SKM-1 (cell line): ENCODE results near the gene RBFOX2.

ENCODE experiments used
- DNase-seq: peaks from one replicate; lab custom pipeline; 2025; ENCODE audit not compliant: unreplicated experiment; lab: John Stamatoyannopoulos, UW

The RBFOX2 gene

DNA sequence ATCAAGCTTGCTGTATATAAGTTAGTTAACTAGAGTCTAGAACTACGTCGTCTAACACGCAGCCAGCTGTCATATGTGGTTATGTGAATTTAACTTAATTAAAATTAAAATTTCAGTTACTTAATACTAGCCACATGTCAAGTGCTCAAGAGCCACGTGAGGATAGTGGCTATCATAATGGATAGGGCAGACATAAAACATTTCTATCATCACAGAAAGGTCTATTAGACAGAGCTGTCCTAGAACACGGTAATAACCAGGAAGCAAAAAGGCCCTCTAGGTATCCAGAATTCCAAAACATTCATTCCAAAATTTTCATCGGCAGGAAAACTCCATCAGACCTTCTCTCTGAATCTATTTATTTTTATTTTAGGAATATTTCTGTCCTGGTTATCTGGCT, 123.9 kb downstream of the RBFOX2 start:
- no peak for DNase-seq

DNA sequence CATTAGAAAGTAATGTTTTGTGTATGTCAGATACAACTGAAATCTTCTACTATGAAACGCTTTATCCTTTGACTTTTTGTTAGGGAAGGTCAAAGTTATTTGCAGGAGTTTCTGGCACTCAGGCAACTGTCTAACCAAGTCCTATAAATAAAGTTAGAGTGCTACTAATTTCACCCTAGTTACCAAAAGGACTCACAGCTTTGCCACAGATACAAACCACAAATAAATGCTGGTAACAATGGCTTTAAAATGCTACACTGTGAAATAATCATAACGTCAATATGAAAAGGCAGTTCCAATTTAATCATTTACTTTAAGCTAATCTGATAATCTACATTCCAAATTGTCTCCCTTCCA, 124.3 kb downstream of the RBFOX2 start:
- DNase-seq = no peak

DNA sequence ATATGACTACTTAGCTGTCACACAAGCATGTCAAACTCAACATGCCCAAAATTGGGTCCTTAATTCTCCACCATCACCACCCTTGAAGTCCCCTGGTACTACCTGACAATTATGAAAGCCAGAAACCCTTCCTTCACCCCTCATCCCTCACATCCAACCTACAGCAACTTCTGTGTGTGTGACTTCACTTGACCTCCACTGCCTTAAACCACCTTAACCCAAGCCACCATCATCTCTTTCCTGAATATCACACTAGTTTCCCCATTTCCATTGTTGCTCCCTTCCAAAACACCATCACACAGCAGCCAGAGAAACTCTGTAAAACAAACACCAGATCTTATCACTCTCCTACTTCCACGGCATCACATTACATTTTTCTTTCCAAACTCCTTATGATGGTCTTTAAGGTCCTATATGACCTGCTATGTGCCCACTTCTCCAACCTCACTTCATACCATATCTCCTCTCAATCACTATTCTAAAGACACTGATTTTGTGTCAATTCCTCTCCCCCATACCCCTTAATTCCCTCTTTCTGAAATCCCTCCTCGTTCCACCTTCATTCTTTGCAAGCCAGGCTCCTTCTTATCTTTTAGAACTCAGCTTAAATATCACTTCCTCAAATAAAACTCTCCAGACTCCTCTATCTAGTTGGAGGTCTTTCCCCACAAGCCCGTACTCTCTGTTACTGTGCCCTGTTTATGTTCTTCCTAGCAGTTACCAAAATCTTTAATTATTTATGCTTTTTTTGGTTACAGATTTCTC, 124.9 kb downstream of the RBFOX2 start:
- DNase-seq = no peak

DNA sequence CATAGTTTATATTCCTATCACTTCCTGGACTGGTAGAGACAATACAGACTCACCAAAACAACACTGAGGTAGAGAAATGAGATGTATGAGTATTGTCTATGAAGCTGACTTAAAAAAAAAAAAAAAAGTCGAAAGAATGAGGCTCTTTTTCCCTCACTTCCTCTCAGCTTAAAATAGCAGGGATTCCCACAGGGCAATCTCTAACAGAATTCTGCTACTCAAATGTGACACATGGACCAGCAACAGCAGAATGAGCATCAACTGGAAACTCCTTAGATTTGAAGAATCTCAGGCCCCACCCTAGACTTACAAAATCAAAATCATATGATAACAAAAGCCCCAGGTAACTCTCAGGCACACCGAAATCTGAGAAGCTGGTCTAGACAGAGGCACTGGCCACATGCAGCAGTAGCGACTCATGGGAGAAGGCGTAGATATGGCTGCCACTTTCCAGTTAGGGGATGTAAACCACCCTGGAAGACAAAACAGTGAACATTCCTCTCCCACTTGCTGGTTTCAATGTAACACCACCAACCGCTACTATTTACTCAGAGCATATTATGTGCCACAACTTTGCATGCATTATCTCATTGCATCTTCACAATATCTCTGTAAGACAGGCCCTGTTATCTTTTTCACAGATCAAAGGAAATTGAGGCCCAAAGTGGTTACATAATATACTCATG, 128.0 kb downstream of the RBFOX2 start:
- no peak for DNase-seq

DNA sequence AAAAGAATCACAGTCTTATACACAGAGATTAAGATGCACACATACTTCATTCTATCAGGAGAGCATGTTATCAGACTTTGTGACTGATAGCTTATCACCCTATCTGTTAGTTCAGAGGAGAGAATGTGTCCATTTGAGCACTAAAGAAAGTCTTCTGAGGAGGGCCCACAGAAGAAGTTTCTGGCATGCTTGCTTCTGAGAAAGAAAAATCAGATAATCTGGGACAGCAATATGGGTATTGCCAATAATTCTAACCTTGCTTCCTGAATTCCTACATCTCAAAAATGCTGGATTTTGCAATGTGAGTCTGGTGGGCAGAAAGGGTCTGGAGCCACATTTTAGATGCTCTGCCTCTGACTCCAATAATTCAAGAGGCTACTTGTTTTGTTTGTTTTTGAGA, 128.9 kb downstream of the RBFOX2 start:
- DNase-seq = no peak

DNA sequence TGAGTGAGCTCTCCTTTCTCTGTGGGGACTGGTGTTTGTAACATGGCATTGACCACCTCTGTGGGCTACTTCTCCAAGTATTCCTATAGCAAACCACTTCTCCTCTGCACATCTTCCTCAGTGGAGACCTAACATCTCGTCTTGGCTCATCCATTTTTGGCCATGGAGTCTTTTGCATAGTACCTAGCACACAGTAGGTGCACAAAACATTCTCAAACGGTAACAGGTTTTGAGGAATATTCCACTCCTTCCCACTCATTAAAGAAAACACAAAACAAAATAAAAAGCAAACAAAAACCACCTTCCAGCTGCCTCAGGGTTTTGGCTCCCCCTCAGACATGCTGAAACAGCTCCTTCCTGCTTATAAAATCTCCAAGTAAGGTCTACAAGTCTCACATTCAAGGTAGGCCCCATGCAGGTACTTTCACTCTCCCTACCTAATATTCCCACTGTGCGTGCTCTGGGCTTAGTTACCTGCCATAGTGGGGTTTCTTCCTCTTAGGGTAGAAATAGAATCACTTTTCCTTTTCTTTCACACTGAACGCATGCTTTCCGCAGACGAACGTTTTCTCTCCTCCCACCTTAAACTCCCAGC, 132.4 kb downstream of the RBFOX2 start:
- DNase-seq = no peak

DNA sequence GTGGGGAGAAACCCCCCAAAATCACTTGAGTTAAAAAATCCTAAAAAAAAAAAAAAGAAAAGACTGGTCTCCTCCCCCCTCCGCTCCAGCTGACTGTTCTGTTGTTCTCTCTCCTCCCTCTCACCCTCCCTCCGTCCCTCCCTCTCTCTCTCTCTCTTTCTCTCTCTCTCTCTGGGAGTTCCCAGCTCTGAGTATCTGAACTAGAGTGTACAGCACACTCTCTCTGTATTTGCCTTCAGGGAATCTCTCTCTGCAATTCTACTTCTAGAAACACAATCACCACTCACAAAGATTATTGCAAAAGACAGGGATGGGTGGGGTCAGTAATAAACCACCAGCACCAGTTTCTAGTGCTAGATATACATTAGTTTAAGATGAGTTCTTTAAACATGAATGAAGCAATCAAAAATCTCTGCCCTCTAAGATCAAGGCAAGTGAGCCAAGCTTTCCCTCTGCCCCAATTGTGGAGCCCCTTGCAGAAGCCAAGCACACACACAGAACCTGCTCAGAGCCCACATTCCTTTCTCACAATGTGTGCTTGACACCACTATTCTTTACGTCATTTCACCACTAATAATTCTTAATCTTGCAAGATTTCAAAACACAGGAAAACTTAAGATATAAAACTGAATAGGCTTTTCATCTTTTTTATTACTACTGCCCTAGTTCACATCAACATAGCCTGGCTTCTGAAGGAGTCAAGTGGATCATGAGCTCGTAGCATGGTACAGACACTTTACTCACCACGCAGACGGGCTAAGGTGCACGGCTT, 133.5 kb downstream of the RBFOX2 start:
- DNase-seq = no peak

DNA sequence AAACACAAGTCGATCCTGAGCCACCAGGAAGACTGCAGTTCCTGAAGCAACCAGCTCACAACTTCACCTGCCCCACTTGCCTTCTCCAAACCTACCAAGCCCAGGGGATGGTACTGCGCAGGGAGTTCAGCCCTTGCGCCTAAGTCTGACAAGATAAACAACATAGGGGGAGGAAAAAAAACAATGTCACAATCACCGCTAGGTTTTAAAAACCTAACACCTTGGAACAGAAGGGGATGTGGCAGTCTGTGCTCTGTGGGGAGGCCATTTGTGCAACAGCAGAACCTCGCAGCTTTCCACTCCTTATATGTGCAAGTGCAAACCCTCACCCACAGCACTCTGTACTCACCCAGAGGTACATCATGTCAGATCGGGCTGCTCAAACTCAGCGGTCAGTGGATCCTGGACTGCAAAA, 134.2 kb downstream of the RBFOX2 start:
- DNase-seq = no peak

DNA sequence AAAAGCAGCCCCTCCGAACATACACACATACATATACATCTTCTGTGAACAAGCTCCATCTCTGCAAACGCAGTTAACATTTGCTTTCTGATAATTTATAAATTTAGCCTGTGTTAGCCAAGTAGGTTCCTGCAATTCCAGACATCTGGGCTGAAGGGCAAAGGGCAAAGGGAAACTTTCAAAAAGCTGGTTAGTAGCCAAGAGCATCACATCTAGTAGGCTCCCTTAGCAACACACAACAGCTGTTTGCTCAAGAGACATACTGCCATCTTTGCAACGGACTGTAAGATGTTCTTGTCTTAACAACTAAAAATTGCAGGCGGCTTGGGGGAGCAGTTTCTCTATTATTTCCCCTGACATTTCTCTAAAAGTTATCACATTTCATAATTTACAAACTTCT, 134.9 kb downstream of the RBFOX2 start:
- DNase-seq = no peak

DNA sequence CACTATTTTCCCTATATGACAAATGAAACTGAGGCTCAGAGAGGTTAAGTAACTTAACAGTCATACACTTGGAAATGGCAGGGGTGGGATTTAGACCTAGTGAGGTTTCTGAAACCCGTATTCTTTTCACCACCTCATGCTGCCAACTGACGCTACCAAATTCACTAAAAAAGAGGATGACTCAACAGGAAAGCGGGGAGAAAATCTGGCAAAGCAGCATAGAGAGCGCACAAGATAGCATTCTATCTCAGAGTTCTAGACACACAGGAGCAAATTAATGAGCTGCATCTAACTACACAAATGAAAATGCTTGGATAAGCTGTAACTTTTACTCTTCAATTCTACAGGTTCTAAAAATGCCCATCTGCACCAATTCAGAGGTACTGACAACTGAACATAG, 136.4 kb downstream of the RBFOX2 start:
- DNase-seq = no peak

DNA sequence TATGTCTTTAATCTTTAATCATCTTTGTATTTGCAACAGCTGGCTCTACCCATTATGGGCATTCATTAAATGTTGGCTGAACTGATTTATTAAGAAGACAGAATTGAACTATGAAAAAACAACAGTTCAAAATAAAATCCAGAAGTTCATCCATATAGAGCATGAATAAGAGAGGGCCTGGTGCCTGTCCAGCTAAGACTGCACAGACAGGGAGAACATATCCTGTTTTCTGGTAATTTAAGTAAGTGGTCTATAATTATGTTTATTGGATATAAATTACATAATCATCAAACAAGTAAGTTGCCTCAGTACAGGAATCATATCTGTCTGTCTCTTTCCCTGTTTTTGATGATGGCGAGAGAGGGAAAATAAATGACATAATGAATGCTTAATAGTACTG, 137.2 kb downstream of the RBFOX2 start:
- DNase-seq = no peak

DNA sequence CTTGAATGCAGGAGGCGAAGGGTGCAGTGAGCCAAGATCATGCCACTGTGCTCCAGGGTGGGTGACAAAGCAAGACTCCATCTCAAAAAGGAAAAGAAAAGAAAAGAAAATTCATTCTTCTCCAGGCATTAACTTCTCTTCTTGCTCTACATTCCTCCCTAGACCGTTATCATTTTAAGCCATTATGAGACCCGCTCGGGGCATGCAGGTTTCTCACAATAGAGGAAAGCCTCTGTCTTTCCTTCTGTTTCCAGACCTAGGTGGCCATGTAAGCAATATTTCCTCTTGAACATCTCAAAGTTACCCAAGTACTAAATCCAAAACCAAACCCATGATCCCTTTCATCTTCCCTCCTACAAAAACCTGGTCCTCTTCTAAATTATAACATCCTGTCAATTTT, 139.6 kb downstream of the RBFOX2 start:
- DNase-seq = no peak

DNA sequence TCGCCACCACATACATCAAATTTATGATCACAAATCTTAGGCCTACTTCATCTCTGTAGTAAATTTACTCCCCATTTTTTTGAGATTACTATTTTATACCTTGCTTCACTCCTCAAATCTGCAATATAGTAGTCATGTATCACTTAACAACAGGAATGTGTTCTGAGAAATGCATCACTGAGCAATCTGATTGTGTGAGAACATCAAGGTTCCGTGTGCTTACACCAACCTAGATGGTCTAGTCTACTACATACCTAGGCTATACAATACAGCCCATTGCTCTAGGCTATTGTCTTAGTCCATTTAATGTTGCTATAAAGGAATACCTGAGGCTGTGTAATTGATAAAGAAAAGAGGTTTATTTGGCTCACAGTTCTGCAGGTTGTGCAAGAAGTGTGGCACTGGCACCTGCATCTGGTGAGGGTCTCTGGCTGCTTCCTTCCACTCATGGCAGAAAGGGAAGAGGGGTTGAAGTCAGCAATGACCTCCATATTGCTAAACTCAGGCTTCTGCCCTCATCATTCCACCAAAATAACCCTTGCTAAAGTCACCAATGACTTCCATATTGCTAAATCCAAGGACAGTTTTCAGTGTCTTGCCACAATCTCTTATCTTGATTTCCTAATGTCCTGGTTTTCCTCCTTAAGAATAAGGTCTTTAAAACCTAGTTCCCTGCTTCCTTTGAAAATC, 140.3 kb downstream of the RBFOX2 start:
- DNase-seq = no peak

DNA sequence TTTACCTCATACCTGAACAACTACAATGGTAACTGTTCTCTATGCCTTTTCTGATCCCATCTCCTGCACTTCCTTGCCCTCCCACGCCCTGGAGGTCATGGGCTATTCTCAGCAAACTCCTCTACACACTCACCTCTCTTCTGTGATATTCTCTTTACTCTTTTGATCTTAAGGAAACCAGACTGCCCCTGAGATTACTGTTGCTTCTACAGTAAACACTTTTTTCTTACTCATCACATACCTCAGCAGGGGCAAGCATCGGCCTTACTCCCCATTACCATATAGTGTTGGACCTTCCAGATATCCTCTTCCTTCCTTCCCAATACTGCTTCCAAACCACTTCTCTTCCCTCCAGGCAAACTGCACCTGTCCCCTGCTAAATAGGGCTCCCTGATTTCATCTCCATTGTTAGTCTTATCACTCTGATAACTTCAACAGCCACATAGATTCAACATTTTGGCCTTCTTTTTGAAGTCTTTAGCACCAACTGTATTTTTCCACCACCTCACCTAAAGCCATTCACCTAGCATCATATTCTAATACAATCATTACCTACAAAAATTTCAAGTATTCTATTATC, 141.2 kb downstream of the RBFOX2 start:
- no peak for DNase-seq

DNA sequence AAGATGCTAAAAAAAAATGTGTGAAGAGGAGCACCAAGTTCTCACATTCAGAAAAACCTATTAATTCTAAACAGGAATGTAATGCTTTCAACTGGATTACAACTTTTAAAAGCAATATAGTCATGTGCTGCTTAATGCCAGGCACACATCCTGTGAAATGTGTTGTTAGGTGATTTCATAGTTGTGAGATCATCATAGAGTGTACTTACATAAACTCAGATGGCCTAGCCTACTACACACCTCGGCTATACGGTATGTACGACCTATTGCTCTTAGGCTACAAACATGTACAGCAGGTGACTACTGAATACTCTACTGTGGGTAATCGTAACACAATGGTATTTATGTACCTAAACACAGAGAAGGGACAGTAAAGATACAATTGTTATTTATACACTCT, 142.3 kb downstream of the RBFOX2 start:
- no peak for DNase-seq

DNA sequence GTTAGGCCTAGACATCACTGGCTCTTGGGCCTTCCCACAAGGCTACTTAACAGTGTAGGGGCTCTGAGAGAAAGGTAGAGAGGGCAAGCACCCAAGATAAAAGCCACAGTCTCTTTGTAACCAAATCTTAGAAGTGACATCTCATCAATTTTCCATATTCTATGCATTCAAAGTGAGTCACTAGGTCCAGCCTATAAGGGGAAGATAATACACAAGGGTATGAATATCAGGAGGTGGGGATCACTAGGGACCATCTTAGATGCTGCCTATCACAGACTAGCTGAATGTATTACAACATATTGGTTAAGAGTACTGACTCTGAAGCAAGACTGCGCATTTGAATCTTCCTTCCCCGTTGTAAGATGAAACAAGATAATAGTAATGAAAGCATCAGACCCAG, 144.1 kb downstream of the RBFOX2 start:
- DNase-seq = no peak

DNA sequence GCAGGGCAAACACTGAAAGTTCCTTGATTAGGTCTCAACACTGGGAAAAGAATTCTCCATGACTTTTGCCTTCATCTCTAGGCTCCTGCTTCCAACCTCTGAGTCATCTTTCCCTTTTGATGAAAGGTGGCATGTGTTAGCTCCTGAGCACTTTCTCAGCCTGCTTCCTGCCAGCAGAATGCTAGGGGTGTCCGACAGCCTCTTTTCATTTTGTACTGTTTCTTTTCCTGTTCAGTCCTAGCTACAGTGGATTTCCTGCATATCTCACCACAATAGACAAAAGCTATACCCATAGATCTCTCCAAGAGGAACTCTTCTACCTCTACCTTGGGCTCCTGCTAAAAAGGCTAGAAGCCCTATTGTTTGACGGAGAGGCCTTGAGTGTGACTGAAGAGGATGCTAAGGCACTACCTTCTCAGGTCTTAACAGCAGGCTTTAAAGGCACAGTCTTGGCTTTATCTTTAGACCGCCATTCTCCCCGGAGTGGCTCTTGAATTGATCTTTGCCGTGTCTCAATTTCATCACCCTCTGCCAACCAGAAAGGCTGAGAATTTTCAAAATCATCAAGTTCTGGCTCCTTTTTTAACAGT, 145.5 kb downstream of the RBFOX2 start:
- no peak for DNase-seq

DNA sequence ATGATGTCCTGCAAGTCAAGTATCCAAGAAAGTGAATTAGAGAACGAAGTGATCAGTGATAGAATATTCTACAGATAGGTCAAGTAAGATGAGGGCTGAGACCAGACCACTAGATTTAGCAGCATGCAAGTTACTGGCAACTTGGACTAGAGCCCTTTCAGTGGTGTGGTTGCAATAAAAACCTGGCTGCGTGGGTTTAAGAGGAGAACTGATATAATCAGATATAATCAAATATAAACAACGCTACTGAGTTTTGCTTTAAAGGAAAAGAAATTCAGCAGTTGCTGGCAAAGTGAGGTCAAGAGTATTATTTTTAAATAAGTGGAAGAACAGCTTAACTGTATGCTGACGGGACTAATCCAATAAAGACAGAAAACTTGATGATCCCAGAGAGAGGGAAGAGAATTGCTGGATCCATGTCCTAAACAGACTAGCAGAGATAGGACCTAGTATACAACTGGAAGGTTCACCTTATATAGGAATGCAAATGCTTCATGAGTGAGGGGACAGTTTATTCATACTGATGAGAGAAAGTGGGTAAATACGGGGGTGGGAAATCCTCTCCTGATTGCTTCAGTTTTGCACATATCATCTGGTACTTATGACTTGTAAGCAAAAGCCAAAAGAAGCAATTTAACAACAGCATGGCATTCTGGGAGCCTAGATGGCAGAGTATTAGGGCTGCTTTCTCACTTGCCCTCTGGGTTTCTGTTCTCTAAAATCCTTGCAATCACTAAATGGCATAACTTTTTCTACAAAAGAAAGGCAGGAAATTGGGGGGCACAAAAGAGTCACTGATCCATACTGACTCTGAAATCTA, 146.2 kb downstream of the RBFOX2 start:
- no peak for DNase-seq

DNA sequence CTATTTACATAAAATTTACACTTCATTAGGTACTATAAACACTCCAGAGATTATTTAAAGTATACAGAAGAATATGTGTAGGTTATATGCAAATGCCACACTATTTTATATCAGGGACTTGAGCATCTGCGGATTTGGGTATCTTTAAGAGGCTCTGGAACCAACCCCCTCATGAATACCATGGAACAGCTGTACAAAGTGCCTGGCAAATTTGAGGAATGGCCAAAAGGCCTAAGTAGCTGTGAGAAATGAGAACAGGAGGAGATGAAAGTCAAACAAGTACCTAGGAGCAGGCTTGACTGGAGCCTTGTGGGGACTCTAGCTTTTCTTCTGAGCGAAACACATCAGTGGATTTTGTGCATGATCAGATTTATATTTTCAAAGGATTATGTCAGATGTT, 149.3 kb downstream of the RBFOX2 start:
- DNase-seq = no peak

DNA sequence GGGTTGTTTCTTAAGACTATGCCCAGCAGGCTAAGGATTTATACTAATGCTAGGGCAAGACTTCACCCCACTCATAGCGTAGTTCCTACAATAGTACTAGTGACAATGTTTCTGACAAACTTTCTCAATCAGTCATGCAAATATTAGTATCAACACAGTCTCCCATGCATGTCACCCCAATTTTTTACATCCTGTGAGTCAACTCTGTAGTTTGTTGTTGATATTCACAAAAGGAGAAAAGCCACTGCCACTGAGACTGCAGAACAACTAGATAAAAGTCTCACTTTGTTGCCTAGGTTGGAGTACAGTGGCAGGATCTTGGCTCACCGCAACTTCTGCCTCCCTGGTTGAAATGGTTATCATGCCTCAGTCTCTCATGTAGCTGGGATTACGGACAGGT, 155.2 kb downstream of the RBFOX2 start:
- no peak for DNase-seq
